CD14-positive monocyte (primary cell): Measurements from ENCODE around the gene EAPP. TPM values are rescaled to one million over a fixed set of nuclear protein-coding genes. Genes with fewer than 3 reads are reported as not detected.
"Not testable (repeated sequence)": the region's sequence is repeated elsewhere in the genome, so short reads cannot be mapped to it uniquely, and the experiment has no call there.

Experiments
- DNase-seq, 3 donors: peaks; one replicate each; pipeline ENCODE4 v3.0.0-alpha.2; 2011 to 2022
- H2AFZ ChIP-seq: 2 replicates; pipeline ENCODE4 v1.6.0; 2012; ENCODE audit warnings: mild to moderate bottlenecking, low read depth, low read length, inconsistent platforms; ENCODE audit not compliant: insufficient read depth, poor library complexity, severe bottlenecking
- H3K27ac ChIP-seq, 2 donors: 1 replicate in 1 of 2; 2 replicates in 1 of 2; pipeline ENCODE4 v1.5.1; 2012 to 2013; ENCODE audit warnings: low read length in 2 of 2, control low read depth in 1 of 2, inconsistent platforms in 1 of 2, low read depth in 1 of 2, mild to moderate bottlenecking in 1 of 2
- H3K27me3 ChIP-seq, 2 donors: one replicate each; pipeline versions ENCODE4 v1.6.0 to v1.6.1; 2011 to 2013; ENCODE audit warnings: low read length in 2 of 2; ENCODE audit not compliant: control insufficient read depth in 2 of 2, insufficient read depth in 2 of 2
- H3K36me3 ChIP-seq, 2 donors: replicated peaks in 1 of 2; 1 replicate in 1 of 2; 2 replicates in 1 of 2; pipeline versions ENCODE4 v1.5.1 to v1.6.1; 2012 to 2013; ENCODE audit warnings: low read length in 2 of 2, control low read depth in 1 of 2, inconsistent platforms in 1 of 2, mild to moderate bottlenecking in 1 of 2; ENCODE audit not compliant: insufficient read depth in 2 of 2, control insufficient read depth in 1 of 2
- H3K4me1 ChIP-seq, 2 donors: 1 replicate in 1 of 2; 2 replicates in 1 of 2; pipeline versions ENCODE4 v1.5.1 to v1.6.1; 2012 to 2013; ENCODE audit warnings: low read length in 2 of 2, control low read depth in 1 of 2, inconsistent platforms in 1 of 2, mild to moderate bottlenecking in 1 of 2, moderate library complexity in 1 of 2; ENCODE audit not compliant: insufficient read depth in 2 of 2, control insufficient read depth in 1 of 2
- H3K4me2 ChIP-seq: replicated peaks from 2 replicates; pipeline ENCODE3; 2012; ENCODE audit warnings: low read length, moderate library complexity, mild to moderate bottlenecking; ENCODE audit not compliant: poor library complexity, severe bottlenecking; ENCODE audit errors: extremely low read depth
- H3K4me3 ChIP-seq, 3 experiments: fragments of 200-600 bp in 1 of 3; sonication (generic) in 1 of 3; replicated peaks in 1 of 3; 1 replicate in 2 of 3; 2 replicates in 1 of 3; pipeline ENCODE4 v1.5.1; 2011 to 2013; ENCODE audit warnings: low read length in 3 of 3, mild to moderate bottlenecking in 3 of 3, control low read depth in 2 of 3, low read depth in 2 of 3, inconsistent platforms in 1 of 3, moderate library complexity in 1 of 3
- H3K79me2 ChIP-seq: 2 replicates; pipeline ENCODE4 v1.6.0; 2012; ENCODE audit warnings: mild to moderate bottlenecking, control low read depth, inconsistent platforms, low read length, moderate library complexity; ENCODE audit not compliant: insufficient read depth
- H3K9ac ChIP-seq: 2 replicates; pipeline ENCODE4 v1.6.0; 2017; ENCODE audit warnings: low read length, mild to moderate bottlenecking; ENCODE audit not compliant: insufficient read depth, poor library complexity, severe bottlenecking
- H3K9me3 ChIP-seq, 2 donors: replicated peaks in 1 of 2; 1 replicate in 1 of 2; 2 replicates in 1 of 2; pipeline versions ENCODE4 v1.5.1 to v1.6.1; 2012 to 2013; ENCODE audit warnings: low read length in 2 of 2, control low read depth in 1 of 2; ENCODE audit not compliant: control insufficient read depth in 1 of 2, insufficient read depth in 1 of 2
- H4K20me1 ChIP-seq: 2 replicates; pipeline ENCODE4 v1.6.0; 2012; ENCODE audit warnings: mild to moderate bottlenecking, low read length, control low read depth, moderate library complexity; ENCODE audit not compliant: insufficient read depth
- H3K27ac Mint-ChIP-seq, 7 donors: one replicate each; pipeline ENCODE4 v1.8.0; 2020; ENCODE audit warnings: mild to moderate bottlenecking in 7 of 7, mixed read lengths in 7 of 7, moderate library complexity in 6 of 7, inconsistent platforms in 2 of 7
- H3K27me3 Mint-ChIP-seq, 3 donors: one replicate each; pipeline ENCODE4 v1.8.0; 2021 to 2022; ENCODE audit warnings: low read depth in 3 of 3, mild to moderate bottlenecking in 3 of 3, mixed read lengths in 3 of 3, moderate library complexity in 3 of 3, inconsistent platforms in 1 of 3
- H3K36me3 Mint-ChIP-seq, 2 donors: one replicate each; pipeline ENCODE4 v1.8.0; 2020; ENCODE audit warnings: mixed read lengths in 2 of 2, inconsistent platforms in 1 of 2, mild to moderate bottlenecking in 1 of 2
- H3K4me1 Mint-ChIP-seq: one replicate; pipeline ENCODE4 v1.8.0; 2020; ENCODE audit warnings: mild to moderate bottlenecking, mixed read lengths
- H3K4me3 Mint-ChIP-seq, 2 donors: one replicate each; pipeline ENCODE4 v1.8.0; 2020; ENCODE audit warnings: mild to moderate bottlenecking in 2 of 2, mixed read lengths in 2 of 2, moderate library complexity in 1 of 2
- H3K9me3 Mint-ChIP-seq, 7 donors: one replicate each; pipeline ENCODE4 v1.8.0; 2020 to 2022; ENCODE audit warnings: mixed read lengths in 7 of 7, mild to moderate bottlenecking in 6 of 7, moderate library complexity in 6 of 7, inconsistent platforms in 2 of 7
- WGBS: methylation state at CpG from one replicate; pipeline ENCODE4 v1.1.5; 2013; ENCODE audit warnings: missing lambda C conversion rate; ENCODE audit not compliant: insufficient coverage; 5-methylcytosine and 5-hydroxymethylcytosine counted together
- intact Hi-C, 2 donors: fragments of 100-400 bp; cut with micrococcal nuclease; formaldehyde crosslinking; loops; one replicate each; pipeline versions ENCODE4 v1.15.0 to v1.15.1; 2023
- polyA plus RNA-seq, 3 donors: library from polyadenylated mRNA; depleted of rRNA in 1 of 3; unstranded in 2 of 3; stranded (reverse) in 1 of 3; fragments of 300-500 nt in 2 of 3; fragments of >200 nt in 1 of 3; fragmentation: Illumina TruSeq in 2 of 3; gene quantifications; 1 replicate in 2 of 3; 2 replicates in 1 of 3; pipeline ENCODE4 v1.2.3, GENCODE V29; 2012 to 2021

Gene EAPP
- polyA plus RNA-seq, 3 donors: 20.7 to 76.2 (median 70.2) TPM

DNA sequence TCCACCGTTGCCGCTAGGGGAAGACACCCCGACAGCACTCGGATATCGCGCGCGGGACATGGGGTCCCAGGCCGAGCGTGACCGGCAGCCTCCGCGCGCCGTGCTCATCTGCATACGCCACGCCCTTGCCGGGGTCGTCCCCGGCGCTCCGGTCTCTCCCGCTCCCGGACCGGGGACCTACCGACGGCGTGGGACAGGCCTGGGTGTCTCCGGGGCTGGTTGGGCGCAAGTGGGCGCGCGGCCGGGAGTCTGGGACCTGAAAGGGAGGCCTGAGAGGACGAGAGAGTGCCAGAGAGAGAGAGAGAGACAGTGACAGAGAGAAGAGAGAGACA lies 17.0 kb upstream of the EAPP start:
- H3K36me3 ChIP-seq, H3K27ac Mint-ChIP-seq, H3K36me3 Mint-ChIP-seq, H3K4me2 ChIP-seq, H3K27me3 ChIP-seq, H3K27me3 Mint-ChIP-seq, DNase-seq, H3K9me3 Mint-ChIP-seq, H3K4me3 Mint-ChIP-seq, intact Hi-C loops, H3K4me3 ChIP-seq, H3K79me2 ChIP-seq, H3K9ac ChIP-seq, H2AFZ ChIP-seq, H3K9me3 ChIP-seq, H4K20me1 ChIP-seq, H3K27ac ChIP-seq: not testable (repeated sequence)
- peaks cover 10 to 12% of the 10 kb centered on the region in 2 donors for H3K4me1 ChIP-seq
- peaks cover 14% of the 10 kb centered on the region for H3K4me1 Mint-ChIP-seq
- WGBS: no CpG with 5 or more reads among the region's 35 CpGs

DNA sequence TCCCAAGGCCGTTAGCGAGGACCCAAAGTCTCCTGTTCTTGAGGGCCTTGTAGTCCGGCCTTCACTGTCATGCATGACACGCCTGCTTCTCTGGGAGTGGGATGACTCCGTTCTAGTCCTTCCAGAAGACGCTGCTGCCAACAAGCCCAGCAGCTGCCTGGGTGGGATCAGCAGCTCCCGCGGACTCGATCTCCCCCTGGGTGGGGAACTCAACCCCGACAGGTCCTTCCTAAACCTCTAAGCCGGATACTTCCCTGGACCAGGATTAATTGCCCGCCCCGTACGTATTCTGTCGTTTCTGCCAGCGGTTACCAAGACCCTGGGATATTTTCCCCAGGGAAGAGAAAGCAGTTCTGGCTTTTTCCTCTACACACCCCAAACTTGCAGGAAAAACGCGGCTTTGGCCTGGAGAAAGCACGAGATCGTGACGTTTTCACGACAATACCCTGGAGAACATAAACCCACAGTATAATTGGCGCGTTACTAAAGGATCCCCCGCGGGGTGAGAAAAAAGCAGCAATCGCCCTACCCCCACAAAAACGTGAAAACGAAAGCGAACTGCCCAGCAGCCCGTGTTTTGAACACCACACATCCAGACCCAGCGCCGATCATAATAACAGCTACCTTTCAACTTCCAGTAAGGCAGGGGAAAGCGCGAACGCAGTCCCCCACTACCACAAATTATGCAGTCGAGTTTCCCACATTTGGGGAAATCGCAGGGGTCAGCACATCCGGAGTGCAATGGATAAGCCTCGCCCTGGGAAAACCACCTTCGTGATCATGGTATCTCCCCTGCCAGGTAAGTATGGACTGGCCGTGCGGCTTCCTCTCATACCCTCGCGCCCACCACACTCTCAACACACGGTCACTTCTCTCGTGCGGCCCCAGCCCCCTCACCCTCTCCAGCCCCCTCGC lies 16.3 kb upstream of the EAPP start:
- H3K27ac Mint-ChIP-seq, H3K9me3 ChIP-seq, H3K79me2 ChIP-seq, H3K36me3 Mint-ChIP-seq, H3K27ac ChIP-seq, H3K27me3 ChIP-seq, H3K4me2 ChIP-seq, H3K9me3 Mint-ChIP-seq, H3K4me3 Mint-ChIP-seq, H3K4me3 ChIP-seq, H4K20me1 ChIP-seq, intact Hi-C loops, H3K36me3 ChIP-seq, H3K27me3 Mint-ChIP-seq, DNase-seq, H2AFZ ChIP-seq, H3K9ac ChIP-seq: not testable (repeated sequence)
- WGBS: no CpG with 5 or more reads among the region's 49 CpGs
- H3K4me1 Mint-ChIP-seq: peaks cover 20% of the 10 kb centered on the region
- H3K4me1 ChIP-seq: peaks cover 10 to 12% of the 10 kb centered on the region in 2 donors
